ENCODE data around the gene KRT32. TPM values are rescaled to one million over a fixed set of nuclear protein-coding genes. Genes with fewer than 3 reads are reported as not detected.
A peak's percentile ranks its signal among the peaks of the same experiment; 100 is the strongest.

KRT32 gene
- total RNA-seq, 1 donor from 2014 or later: not detected

GRCh38 chr17:41492771-41493170 lies 25.6 kb upstream of the KRT32 start:
- peak; percentile 46 for DNase-seq (ENCODE audit: low read depth)

- DNase-seq (ENCODE audit: low read depth): peak; percentile 82
Measured at GRCh38 chr17:41492351-41492750, 25.2 kb upstream of the KRT32 start.

- DNase-seq (ENCODE audit: low read depth): no peak
Measured at GRCh38 chr17:41491476-41491875, 24.3 kb upstream of the KRT32 start.

GRCh38 chr17:41490000-41490990 lies 23.1 kb upstream of the KRT32 start:
- DNase-seq (ENCODE audit: low read depth): no peak

GRCh38 chr17:41489531-41489930 lies 22.3 kb upstream of the KRT32 start, which contains the start of gene KRT36:
Gene KRT36 (minus strand): TSS chr17:41489910. CDS start chr17:41489864, 46 bp downstream.
- DNase-seq (ENCODE audit: low read depth): no peak

- DNase-seq (ENCODE audit: low read depth): no peak
Measured at GRCh38 chr17:41486809-41487530, 19.8 kb upstream of the KRT32 start.

GRCh38 chr17:41486316-41486715 lies 19.1 kb upstream of the KRT32 start:
- no peak for DNase-seq (ENCODE audit: low read depth)

- no peak for DNase-seq (ENCODE audit: low read depth)
Measured at GRCh38 chr17:41484920-41485904, 18.0 kb upstream of the KRT32 start.

GRCh38 chr17:41483991-41484826 lies 17.0 kb upstream of the KRT32 start:
- peak; percentile 32 for DNase-seq (ENCODE audit: low read depth)

- DNase-seq (ENCODE audit: low read depth): no peak
Measured at GRCh38 chr17:41483531-41483930, 16.3 kb upstream of the KRT32 start.

- DNase-seq (ENCODE audit: low read depth): no peak
Measured at GRCh38 chr17:41481036-41481435, 13.8 kb upstream of the KRT32 start, which contains the start of gene KRT35. Gene KRT35 (minus strand): TSS chr17:41481151. CDS start chr17:41481097, 54 bp downstream.

- DNase-seq (ENCODE audit: low read depth): no peak
Measured at GRCh38 chr17:41480581-41480980, 13.4 kb upstream of the KRT32 start.

GRCh38 chr17:41480136-41480535 lies 12.9 kb upstream of the KRT32 start:
- no peak for DNase-seq (ENCODE audit: low read depth)

- peak; percentile 58 for DNase-seq (ENCODE audit: low read depth)
Measured at GRCh38 chr17:41478237-41478636, 11.1 kb upstream of the KRT32 start.

- DNase-seq (ENCODE audit: low read depth): no peak
Measured at GRCh38 chr17:41476866-41477815, 10.0 kb upstream of the KRT32 start.

GRCh38 chr17:41475421-41475820 lies 8.2 kb upstream of the KRT32 start:
- no peak for DNase-seq (ENCODE audit: low read depth)

- no peak for DNase-seq (ENCODE audit: low read depth)
Measured at GRCh38 chr17:41474863-41475262, 7.7 kb upstream of the KRT32 start.

- DNase-seq (ENCODE audit: low read depth): no peak
Measured at GRCh38 chr17:41468346-41468745, 1.2 kb upstream of the KRT32 start.

- DNase-seq (ENCODE audit: low read depth): peak; percentile 25
Measured at GRCh38 chr17:41467561-41467960, 375 bp upstream of the KRT32 start.
